Measurements from ENCODE around the gene FARS2. TPM values are rescaled to one million over a fixed set of nuclear protein-coding genes. Genes with fewer than 3 reads are reported as not detected.

The FARS2 gene
- total RNA-seq, 1 donor from 2014 or later, result 11.8 TPM

DNA sequence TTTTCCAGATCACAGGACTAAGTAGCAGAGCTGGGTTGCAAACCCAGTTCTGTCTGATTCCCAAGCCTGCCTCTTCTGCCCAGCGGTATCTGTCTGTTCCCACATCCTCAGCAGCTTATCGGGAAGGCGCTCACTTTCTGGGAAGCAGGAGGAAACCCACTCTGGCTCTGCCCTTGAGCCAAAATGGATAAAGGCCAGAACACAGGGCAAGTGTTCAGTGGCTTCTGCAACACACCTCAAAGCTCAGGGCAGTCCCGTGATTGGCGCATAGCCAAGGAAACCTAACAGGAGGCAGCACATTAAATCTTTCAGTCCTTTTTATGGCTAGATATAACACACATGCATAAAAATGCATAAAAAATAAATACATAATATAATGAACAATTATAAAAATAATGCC is 483.2 kb downstream of the FARS2 start:
- Mint-ChIP-seq H3K27me3 (ENCODE audit: low read depth) (no peaks in the 10 kb centered on the region), H3K4me1 (ENCODE audit: low read depth) (peaks cover 6% of the 10 kb centered on the region), H3K4me3 (ENCODE audit: unreplicated experiment) (no peak overlapping the region), H3K27ac (ENCODE audit: unreplicated experiment) (no peak overlapping the region), H3K36me3 (ENCODE audit: low read depth) (no peaks in the 10 kb centered on the region), H3K9me3 (ENCODE audit: low read depth) (no peaks in the 10 kb centered on the region)
- DNase-seq (ENCODE audit: low spot score), result no peak
- no peak for TF ChIP-seq CTCF (IDR thresholded peaks at IDR 0.05)

DNA sequence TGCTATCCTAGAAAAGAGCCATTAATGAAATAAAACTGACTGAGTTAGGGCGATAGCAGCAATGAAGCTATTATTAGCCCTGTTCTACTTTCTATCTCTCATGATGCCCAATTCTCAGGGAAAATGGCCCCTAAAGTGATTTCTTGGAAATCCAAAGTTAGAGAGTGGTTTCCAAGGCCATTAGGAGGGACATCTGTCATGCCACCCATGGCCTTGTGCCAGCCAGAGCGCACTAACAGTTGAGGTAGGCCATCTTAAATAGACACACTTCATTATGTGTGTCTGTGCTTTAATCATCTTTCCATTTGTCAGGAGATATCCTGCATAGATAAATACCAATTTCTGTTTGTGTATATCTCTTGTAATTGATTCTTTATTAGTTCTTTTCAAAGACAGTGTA is 483.8 kb downstream of the FARS2 start:
- Mint-ChIP-seq H3K27me3 (ENCODE audit: low read depth) (no peaks in the 10 kb centered on the region), H3K36me3 (ENCODE audit: low read depth) (no peaks in the 10 kb centered on the region), H3K4me3 (ENCODE audit: unreplicated experiment) (no peak overlapping the region), H3K4me1 (ENCODE audit: low read depth) (peaks cover 6% of the 10 kb centered on the region), H3K27ac (ENCODE audit: unreplicated experiment) (no peak overlapping the region), H3K9me3 (ENCODE audit: low read depth) (no peaks in the 10 kb centered on the region)
- TF ChIP-seq CTCF (IDR thresholded peaks at IDR 0.05), result no peak
- no peak for DNase-seq (ENCODE audit: low spot score)

- peaks cover 8% of the 10 kb centered on the region for H3K4me1 Mint-ChIP-seq (ENCODE audit: low read depth)
- no peak for DNase-seq (ENCODE audit: low spot score)
- H3K9me3 Mint-ChIP-seq (ENCODE audit: low read depth), result no peaks in the 10 kb centered on the region
- no peaks in the 10 kb centered on the region for H3K36me3 Mint-ChIP-seq (ENCODE audit: low read depth)
- no peaks in the 10 kb centered on the region for H3K27me3 Mint-ChIP-seq (ENCODE audit: low read depth)
- H3K4me3 Mint-ChIP-seq (ENCODE audit: unreplicated experiment), result no peak overlapping the region
- TF ChIP-seq CTCF (IDR thresholded peaks at IDR 0.05), result peak; percentile 49
- H3K27ac Mint-ChIP-seq (ENCODE audit: unreplicated experiment), result no peak overlapping the region
Measured at GRCh38 chr6:5746053-5746758, 484.9 kb downstream of the FARS2 start.

- Mint-ChIP-seq H3K4me1 (ENCODE audit: low read depth) (peaks cover 13% of the 10 kb centered on the region), H3K27ac (ENCODE audit: unreplicated experiment) (no peak overlapping the region), H3K4me3 (ENCODE audit: unreplicated experiment) (no peak overlapping the region), H3K27me3 (ENCODE audit: low read depth) (no peaks in the 10 kb centered on the region), H3K36me3 (ENCODE audit: low read depth) (no peaks in the 10 kb centered on the region), H3K9me3 (ENCODE audit: low read depth) (no peaks in the 10 kb centered on the region)
- no peak for DNase-seq (ENCODE audit: low spot score)
- no peak for TF ChIP-seq CTCF (IDR thresholded peaks at IDR 0.05)
Measured at GRCh38 chr6:5746759-5747130, 485.4 kb downstream of the FARS2 start.

DNA sequence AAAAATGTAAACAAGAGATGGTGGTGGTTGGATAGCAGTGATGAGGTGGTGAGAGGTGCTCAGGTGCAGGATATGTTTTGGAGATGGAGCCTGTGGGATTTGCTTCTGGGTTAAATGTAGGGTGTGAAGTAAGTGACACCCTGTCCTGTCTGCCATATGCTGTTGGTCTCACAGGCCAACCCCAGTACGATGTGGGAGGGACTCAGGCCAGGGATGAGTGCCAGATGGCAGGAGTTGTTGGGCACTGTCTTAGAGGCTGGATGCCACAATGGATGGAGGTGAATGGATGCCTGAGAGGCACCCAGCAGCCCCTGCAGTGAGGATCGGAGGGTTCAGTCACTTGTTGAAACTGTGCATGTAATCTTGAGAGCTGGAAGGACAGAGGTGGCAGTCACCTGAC is 486.1 kb downstream of the FARS2 start:
- DNase-seq (ENCODE audit: low spot score), result no peak
- no peaks in the 10 kb centered on the region for H3K36me3 Mint-ChIP-seq (ENCODE audit: low read depth)
- no peak overlapping the region for H3K27ac Mint-ChIP-seq (ENCODE audit: unreplicated experiment)
- no peak for TF ChIP-seq CTCF (IDR thresholded peaks at IDR 0.05)
- no peaks in the 10 kb centered on the region for H3K9me3 Mint-ChIP-seq (ENCODE audit: low read depth)
- no peaks in the 10 kb centered on the region for H3K27me3 Mint-ChIP-seq (ENCODE audit: low read depth)
- no peak overlapping the region for H3K4me3 Mint-ChIP-seq (ENCODE audit: unreplicated experiment)
- peaks cover 18% of the 10 kb centered on the region for H3K4me1 Mint-ChIP-seq (ENCODE audit: low read depth)

Measured in chondrocyte (in vitro differentiated cells).